ENCODE measurements around the gene FAS.

The FAS gene

GRCh38 chr10:89035461-89035860 is 44.9 kb downstream of the FAS start:
- DNase-seq (ENCODE audit: low read depth): no peak

- DNase-seq (ENCODE audit: low read depth): no peak
These were observed 46.5 kb downstream of the FAS start for GRCh38 chr10:89037096-89037495.

- no peak for DNase-seq (ENCODE audit: low read depth)
These were observed 52.0 kb downstream of the FAS start for GRCh38 chr10:89042562-89042961.

- DNase-seq (ENCODE audit: low read depth): no peak
These were observed 52.5 kb downstream of the FAS start for GRCh38 chr10:89043052-89043451.

GRCh38 chr10:89047397-89047796 is 56.8 kb downstream of the FAS start:
- DNase-seq (ENCODE audit: low read depth): no peak

- no peak for DNase-seq (ENCODE audit: low read depth)
These were observed 61.0 kb downstream of the FAS start for GRCh38 chr10:89051593-89051992.

- no peak for DNase-seq (ENCODE audit: low read depth)
These were observed 63.0 kb downstream of the FAS start for GRCh38 chr10:89053555-89053954.

GRCh38 chr10:89055159-89055558 is 64.6 kb downstream of the FAS start:
- no peak for DNase-seq (ENCODE audit: low read depth)

GRCh38 chr10:89062861-89063260 is 72.3 kb downstream of the FAS start:
- no peak for DNase-seq (ENCODE audit: low read depth)

GRCh38 chr10:89063465-89063864 is 72.9 kb downstream of the FAS start:
- no peak for DNase-seq (ENCODE audit: low read depth)

GRCh38 chr10:89064748-89065147 is 74.2 kb downstream of the FAS start:
- DNase-seq (ENCODE audit: low read depth): no peak
